Measurements from ENCODE around the gene UBE2F. TPM values are rescaled to one million over a fixed set of nuclear protein-coding genes. Genes with fewer than 3 reads are reported as not detected.

The UBE2F gene
- total RNA-seq, 1 experiment from 2014 or later: 62.1 TPM

GRCh38 chr2:237920673-237921072 is 46.1 kb upstream of the UBE2F start:
- H3K23ac ChIP-seq (ENCODE audit: insufficient read length, low read depth, low read length): no peak overlapping the region
- no peak overlapping the region for H2BK120ac ChIP-seq (ENCODE audit: low read depth, low read length, poor library complexity, severe bottlenecking)
- TF ChIP-seq CTCF (conservative IDR thresholded peaks at IDR 0.05): no peak
- H3K4ac ChIP-seq (ENCODE audit: low read depth, low read length): no peak overlapping the region
- no peak overlapping the region for H3K56ac ChIP-seq (ENCODE audit: insufficient read length, low read depth, low read length)
- no peak overlapping the region for H3K4me3 Mint-ChIP-seq
- H3K14ac ChIP-seq (ENCODE audit: insufficient read depth, low read length): no peak overlapping the region; the same call in 1 of the 2 replicates
- H3K27ac ChIP-seq (ENCODE audit: insufficient read length, low read depth, low read length): no peak overlapping the region
- no peak overlapping the region for H4K8ac ChIP-seq (replicated peaks; ENCODE audit: insufficient read length, low read depth, low read length)
- no peak overlapping the region for H3T11ph ChIP-seq (ENCODE audit: low read length)
- no peaks in the 10 kb centered on the region for H3K79me1 ChIP-seq (ENCODE audit: insufficient read depth, low read depth, low read length, poor library complexity, severe bottlenecking)
- no peaks in the 10 kb centered on the region for H3K23me2 ChIP-seq (ENCODE audit: insufficient read length, low read depth, low read length, poor library complexity, severe bottlenecking)
- no peaks in the 10 kb centered on the region for H4K20me1 ChIP-seq (ENCODE audit: control insufficient read depth, insufficient read depth, insufficient read length)
- no peaks in the 10 kb centered on the region for H3K36me3 Mint-ChIP-seq (ENCODE audit: insufficient read depth in 1 of 3, low read depth in 3 of 3)
- no peak for DNase-seq
- no peaks in the 10 kb centered on the region for H3K4me1 ChIP-seq (ENCODE audit: insufficient read depth, low read length)
- H2BK5ac ChIP-seq (ENCODE audit: insufficient read length, low read length): no peak overlapping the region
- no peak overlapping the region for H3K27ac Mint-ChIP-seq
- WGBS (ENCODE audit: extremely low coverage, insufficient read length, low lambda C conversion rate): no CpG with 5 or more reads among the region's 14 CpGs
- no peak overlapping the region for H3K9ac ChIP-seq (ENCODE audit: extremely low read depth, insufficient read length, low read length)
- no peaks in the 10 kb centered on the region for H3K79me2 ChIP-seq (ENCODE audit: insufficient read depth, low read length)
- no peaks in the 10 kb centered on the region for H3K9me3 ChIP-seq (ENCODE audit: control insufficient read depth, low read depth, low read length)
- H2AFZ ChIP-seq (ENCODE audit: low read length): no peak overlapping the region
- H4K5ac ChIP-seq (ENCODE audit: insufficient read length, low read depth, low read length): no peak overlapping the region
- H2AK5ac ChIP-seq (ENCODE audit: insufficient read length, low read length): no peak overlapping the region
- H3K27me3 ChIP-seq (ENCODE audit: insufficient read depth, low read length): no peaks in the 10 kb centered on the region
- no peak overlapping the region for H3K18ac ChIP-seq (ENCODE audit: insufficient read length, low read depth, low read length)
- no peak overlapping the region for H2BK20ac ChIP-seq (ENCODE audit: low read depth, low read length, poor library complexity, severe bottlenecking)
- no peak overlapping the region for H2BK12ac ChIP-seq (ENCODE audit: insufficient read length, low read depth, low read length)
- H3K4me1 Mint-ChIP-seq: peaks cover 4 to 9% of the 10 kb centered on the region in 2 experiments
- no peaks in the 10 kb centered on the region for H3K9me3 Mint-ChIP-seq
- no peak overlapping the region for H3K4me2 ChIP-seq (ENCODE audit: insufficient read depth, insufficient read length, low read length)
- H3K27me3 Mint-ChIP-seq (ENCODE audit: low read depth): peaks cover 27% of the 10 kb centered on the region
- no peak overlapping the region for H2BK15ac ChIP-seq (ENCODE audit: low read depth, low read length)
- H4K91ac ChIP-seq (ENCODE audit: insufficient read length, low read depth, low read length): no peak overlapping the region

Measured in H9 (cell line).